Stimulated activated CD8-positive, alpha-beta memory T cell treated with anti-CD3 and anti-CD28 coated beads, Interleukin-15, amount 100 ng/mL, for 1 hour (primary cell): ENCODE results near the gene WASF2.

ENCODE experiments used
- DNase-seq: peaks from one replicate; pipeline ENCODE4 v3.0.0-alpha.2; 2020; ENCODE audit warnings: low read depth

WASF2 gene

GRCh38 chr1:27374362-27375086 lies 115.4 kb downstream of the WASF2 start, which contains the start of gene FCN3:
Gene FCN3, minus strand, starts transcription at chr1:27374824. Its CDS starts 6 bp downstream, at chr1:27374818.
- no peak for DNase-seq

GRCh38 chr1:27372808-27373690 lies 116.9 kb downstream of the WASF2 start:
- no peak for DNase-seq

- no peak for DNase-seq
These were observed 117.8 kb downstream of the WASF2 start for GRCh38 chr1:27372022-27372807.

- DNase-seq: no peak
These were observed 120.9 kb downstream of the WASF2 start for GRCh38 chr1:27368869-27369582.

GRCh38 chr1:27367160-27367650 lies 122.8 kb downstream of the WASF2 start:
- DNase-seq: no peak

- no peak for DNase-seq
These were observed 123.4 kb downstream of the WASF2 start, which contains the start of gene MAP3K6 for GRCh38 chr1:27366411-27367159. Gene MAP3K6, minus strand, starts transcription at chr1:27366961. Its CDS starts 364 bp downstream, at chr1:27366597.

- peak; percentile 36 for DNase-seq
These were observed 123.9 kb downstream of the WASF2 start for GRCh38 chr1:27366113-27366410.

- DNase-seq: peak; percentile 72
These were observed 124.4 kb downstream of the WASF2 start for GRCh38 chr1:27365372-27366112.

- no peak for DNase-seq
These were observed 125.1 kb downstream of the WASF2 start for GRCh38 chr1:27364696-27365371.

GRCh38 chr1:27363766-27364695 lies 125.9 kb downstream of the WASF2 start:
- DNase-seq: no peak

- no peak for DNase-seq
These were observed 128.4 kb downstream of the WASF2 start for GRCh38 chr1:27361553-27361952.

GRCh38 chr1:27361044-27361402 lies 128.9 kb downstream of the WASF2 start:
- DNase-seq: no peak

GRCh38 chr1:27360159-27361043 lies 129.6 kb downstream of the WASF2 start:
- DNase-seq: peak; percentile 34

GRCh38 chr1:27359822-27360158 lies 130.2 kb downstream of the WASF2 start:
- DNase-seq: no peak

- DNase-seq: no peak
These were observed 131.0 kb downstream of the WASF2 start for GRCh38 chr1:27358928-27359313.

- no peak for DNase-seq
These were observed 131.7 kb downstream of the WASF2 start for GRCh38 chr1:27358038-27358927.
